Progenitor cell of endocrine pancreas (in vitro differentiated cells): ENCODE results near the gene TPI1. TPM values are rescaled to one million over a fixed set of nuclear protein-coding genes. Genes with fewer than 3 reads are reported as not detected.

Experiments
- DNase-seq: peaks from one replicate; pipeline ENCODE4 v3.0.0; 2021; ENCODE audit warnings: low spot score; ENCODE audit not compliant: unreplicated experiment
- H3K27ac Mint-ChIP-seq: 2 replicates; pipeline ENCODE4 v1.8.0; 2021; ENCODE audit warnings: mild to moderate bottlenecking, moderate library complexity, mixed read lengths
- H3K27me3 Mint-ChIP-seq: 2 replicates; pipeline ENCODE4 v1.8.0; 2021; ENCODE audit warnings: mixed read lengths
- H3K36me3 Mint-ChIP-seq: 2 replicates; pipeline ENCODE4 v1.8.0; 2022; ENCODE audit warnings: mixed read lengths; ENCODE audit not compliant: insufficient read depth
- H3K4me1 Mint-ChIP-seq: 2 replicates; pipeline ENCODE4 v1.8.0; 2021; ENCODE audit warnings: low read depth, mixed read lengths
- H3K4me3 Mint-ChIP-seq: 2 replicates; pipeline ENCODE4 v1.8.0; 2021; ENCODE audit warnings: low read depth, mild to moderate bottlenecking, moderate library complexity, mixed read lengths
- H3K9me3 Mint-ChIP-seq: 2 replicates; pipeline ENCODE4 v1.8.0; 2021; ENCODE audit warnings: low read depth, mixed read lengths
- CTCF ChIP-seq: fragments of 200-600 bp; sonication (generic); IDR thresholded peaks from one replicate; pipeline ENCODE4 v1.5.0; 2021; ENCODE audit warnings: antibody characterized with exemption, mild to moderate bottlenecking; ENCODE audit not compliant: unreplicated experiment
- long read RNA-seq: library from polyadenylated mRNA; unstranded; transcript quantifications from one replicate; pipeline ENCODE4 v2.0.0, GENCODE V29; 2020
- total RNA-seq: library from RNA; stranded (reverse); gene quantifications from 2 replicates; pipeline ENCODE4 v1.2.1, GENCODE V29; 2021

Gene TPI1
- 498 and 505 TPM in 2 replicates for total RNA-seq
- long read RNA-seq, transcript TPI1-201 (7 exons, 1,763 nt): major isoform, 1,447 of 1,485 reads
- long read RNA-seq, partial matches to known transcripts: 4 of 1,485 reads
- long read RNA-seq, other reads (novel, unspliced or antisense): 33 of 1,485 reads

GRCh38 chr12:6867413-6868210, at the start of gene TPI1:
Gene TPI1 (plus strand): TSS chr12:6867531. CDS start chr12:6867567, 36 bp downstream.
- peaks cover 27% of the 10 kb centered on the region for H3K4me1 Mint-ChIP-seq
- no peak for TF ChIP-seq CTCF
- DNase-seq: peak; percentile 82
- no peaks in the 10 kb centered on the region for H3K9me3 Mint-ChIP-seq
- H3K36me3 Mint-ChIP-seq: peaks cover 34% of the 10 kb centered on the region
- peak within 1 kb of the TSS; percentile 94 for H3K4me3 Mint-ChIP-seq
- H3K27ac Mint-ChIP-seq: peak within 1 kb of the TSS; percentile 97
- peaks cover 10% of the 10 kb centered on the region for H3K27me3 Mint-ChIP-seq

- DNase-seq: no peak
- H3K9me3 Mint-ChIP-seq: no peaks in the 10 kb centered on the region
- H3K27ac Mint-ChIP-seq: no peak overlapping the region
- no peak overlapping the region for H3K4me3 Mint-ChIP-seq
- H3K4me1 Mint-ChIP-seq: peaks cover 24% of the 10 kb centered on the region
- TF ChIP-seq CTCF: no peak
- H3K36me3 Mint-ChIP-seq: no peaks in the 10 kb centered on the region
- peaks cover 56% of the 10 kb centered on the region for H3K27me3 Mint-ChIP-seq
Observed at GRCh38 chr12:6817662-6818157, 49.6 kb upstream of the TPI1 start.

GRCh38 chr12:6818222-6818621, 49.1 kb upstream of the TPI1 start:
- H3K36me3 Mint-ChIP-seq: no peaks in the 10 kb centered on the region
- no peaks in the 10 kb centered on the region for H3K9me3 Mint-ChIP-seq
- no peak for TF ChIP-seq CTCF
- H3K27ac Mint-ChIP-seq: no peak overlapping the region
- H3K27me3 Mint-ChIP-seq: peaks cover 61% of the 10 kb centered on the region
- peaks cover 24% of the 10 kb centered on the region for H3K4me1 Mint-ChIP-seq
- peak overlapping the region; percentile 17 for H3K4me3 Mint-ChIP-seq
- no peak for DNase-seq

- H3K9me3 Mint-ChIP-seq: no peaks in the 10 kb centered on the region
- DNase-seq: no peak
- H3K4me1 Mint-ChIP-seq: peaks cover 24% of the 10 kb centered on the region
- no peak for TF ChIP-seq CTCF
- H3K36me3 Mint-ChIP-seq: no peaks in the 10 kb centered on the region
- H3K27me3 Mint-ChIP-seq: peaks cover 61% of the 10 kb centered on the region
- H3K27ac Mint-ChIP-seq: peak overlapping the region; percentile 26
- H3K4me3 Mint-ChIP-seq: peak overlapping the region; percentile 17
Observed at GRCh38 chr12:6818645-6819044, 48.7 kb upstream of the TPI1 start.

- Mint-ChIP-seq H3K27me3 (peaks cover 60% of the 10 kb centered on the region), H3K36me3 (no peaks in the 10 kb centered on the region), H3K4me3 (no peak overlapping the region), H3K27ac (no peak overlapping the region), H3K9me3 (no peaks in the 10 kb centered on the region), H3K4me1 (peaks cover 24% of the 10 kb centered on the region)
- TF ChIP-seq CTCF: no peak
- DNase-seq: no peak
Observed at GRCh38 chr12:6819106-6820030, 48.0 kb upstream of the TPI1 start.
